Prostate gland (tissue), 2 donors: ENCODE measurements around the gene SPSB4.

Source experiments
- CTCF ChIP-seq, 4 experiments: fragments of 200-600 bp in 2 of 4; fragments of 450-650 bp in 2 of 4; sonication (generic) in 2 of 4; IDR thresholded peaks; 1 replicate in 3 of 4; 2 replicates in 1 of 4; pipeline ENCODE4 v1.5.1; 2016 to 2019; ENCODE audit warnings: antibody characterized with exemption in 4 of 4, mild to moderate bottlenecking in 2 of 4, moderate library complexity in 2 of 4
- POLR2A ChIP-seq: fragments of 450-650 bp; IDR thresholded peaks from one replicate; pipeline ENCODE4 v1.6.1; 2016; ENCODE audit warnings: antibody characterized with exemption, mild to moderate bottlenecking

- TF ChIP-seq CTCF (IDR thresholded peaks at IDR 0.05) (no peak), POLR2A (no peak)
Measured at GRCh38 chr3:141064255-141064926, 13.2 kb downstream of the SPSB4 start.
